ENCODE results near the gene HNF1B. TPM values are rescaled to one million over a fixed set of nuclear protein-coding genes. Genes with fewer than 3 reads are reported as not detected.

HNF1B gene
- total RNA-seq, 1 experiment from 2014 or later: 2.0 TPM

GRCh38 chr17:37752482-37752881, 7.6 kb upstream of the HNF1B start:
- TF ChIP-seq EZH2 (IDR thresholded peaks at IDR 0.05; ENCODE audit: low read length, unreplicated experiment) (no peak), EZH2phosphoT487 (IDR thresholded peaks at IDR 0.05; ENCODE audit: borderline replicate concordance, low read length) (no peak), CTCF (conservative IDR thresholded peaks at IDR 0.05; ENCODE audit: low read depth, low read length) (no peak)
- ChIA-PET POLR2A (ENCODE audit: unreplicated experiment) (no interaction called here), CTCF (no interaction called here)
- peak; percentile 98 for ATAC-seq
- H3K4me2 ChIP-seq (ENCODE audit: low read length): peak overlapping the region; percentile 50
- peak; percentile 79 for DNase-seq
- no peaks in the 10 kb centered on the region for H3K79me2 ChIP-seq (ENCODE audit: low read length)
- H3K27me3 ChIP-seq (ENCODE audit: low read length): no peaks in the 10 kb centered on the region
- H4K20me1 ChIP-seq (ENCODE audit: low read length): no peaks in the 10 kb centered on the region
- no peaks in the 10 kb centered on the region for H3K36me3 ChIP-seq (ENCODE audit: low read depth, low read length)
- H3K9me3 ChIP-seq (ENCODE audit: low read length): no peaks in the 10 kb centered on the region
- H3K4me3 ChIP-seq (ENCODE audit: low read length): no peak overlapping the region
- no peak overlapping the region for H3K9ac ChIP-seq (ENCODE audit: low read length)
- H2AFZ ChIP-seq (ENCODE audit: low read length): peak overlapping the region; percentile 50; the same call in 1 of the 2 replicates
- no TSS peak for BruUV-seq (replicated peaks)
- H3K4me1 ChIP-seq (ENCODE audit: insufficient read depth, low read length): peaks cover 13% of the 10 kb centered on the region
- intact Hi-C loops (cut with micrococcal nuclease): no loop called here
- no peaks in the 10 kb centered on the region for H3F3A ChIP-seq (ENCODE audit: low read length, unreplicated experiment)
- no peaks in the 10 kb centered on the region for H3K9me2 ChIP-seq (replicated peaks; ENCODE audit: low read length)
- H3K27ac ChIP-seq (ENCODE audit: low read length): 0 out of 2 replicates have a peak overlapping the region, but pooled peaks have one; percentile 15

- intact Hi-C loops (cut with micrococcal nuclease): no loop called here
- ATAC-seq (no peak), DNase-seq (no peak)
- H3K9ac ChIP-seq (ENCODE audit: low read length): no peak overlapping the region
- H3K36me3 ChIP-seq (ENCODE audit: low read depth, low read length): no peaks in the 10 kb centered on the region
- ChIA-PET POLR2A (ENCODE audit: unreplicated experiment) (no interaction called here), CTCF (no interaction called here)
- H3K27ac ChIP-seq (ENCODE audit: low read length): no peak overlapping the region
- no peak overlapping the region for H2AFZ ChIP-seq (ENCODE audit: low read length)
- peaks cover under 1% of the 10 kb centered on the region; the same call in 1 of the 2 replicates for H3K27me3 ChIP-seq (ENCODE audit: low read length)
- no peaks in the 10 kb centered on the region for H4K20me1 ChIP-seq (ENCODE audit: low read length)
- H3F3A ChIP-seq (ENCODE audit: low read length, unreplicated experiment): no peaks in the 10 kb centered on the region
- no peaks in the 10 kb centered on the region for H3K9me3 ChIP-seq (ENCODE audit: low read length)
- no TSS peak for BruUV-seq (replicated peaks)
- no peaks in the 10 kb centered on the region for H3K79me2 ChIP-seq (ENCODE audit: low read length)
- TF ChIP-seq CTCF (conservative IDR thresholded peaks at IDR 0.05; ENCODE audit: low read depth, low read length) (no peak), EZH2 (IDR thresholded peaks at IDR 0.05; ENCODE audit: low read length, unreplicated experiment) (no peak), EZH2phosphoT487 (IDR thresholded peaks at IDR 0.05; ENCODE audit: borderline replicate concordance, low read length) (no peak)
- peaks cover 13% of the 10 kb centered on the region for H3K4me1 ChIP-seq (ENCODE audit: insufficient read depth, low read length)
- H3K4me3 ChIP-seq (ENCODE audit: low read length): no peak overlapping the region
- no peaks in the 10 kb centered on the region for H3K9me2 ChIP-seq (replicated peaks; ENCODE audit: low read length)
- H3K4me2 ChIP-seq (ENCODE audit: low read length): no peak overlapping the region
Measured at GRCh38 chr17:37750768-37751475, 6.1 kb upstream of the HNF1B start.

GRCh38 chr17:37750292-37750691, 5.4 kb upstream of the HNF1B start:
- POLR2A ChIA-PET (ENCODE audit: unreplicated experiment): no interaction called here
- H3K79me2 ChIP-seq (ENCODE audit: low read length): no peaks in the 10 kb centered on the region
- no peak overlapping the region for H3K4me2 ChIP-seq (ENCODE audit: low read length)
- no peak overlapping the region for H3K4me3 ChIP-seq (ENCODE audit: low read length)
- H3K36me3 ChIP-seq (ENCODE audit: low read depth, low read length): no peaks in the 10 kb centered on the region
- DNase-seq (no peak), ATAC-seq (no peak)
- H3K9me3 ChIP-seq (ENCODE audit: low read length): no peaks in the 10 kb centered on the region
- no TSS peak for BruUV-seq (replicated peaks)
- intact Hi-C loops (cut with micrococcal nuclease): no loop called here
- CTCF ChIA-PET: no interaction called here
- H2AFZ ChIP-seq (ENCODE audit: low read length): no peak overlapping the region
- H3K27me3 ChIP-seq (ENCODE audit: low read length): peaks cover 7% of the 10 kb centered on the region; the same call in 1 of the 2 replicates
- no peaks in the 10 kb centered on the region for H4K20me1 ChIP-seq (ENCODE audit: low read length)
- no peaks in the 10 kb centered on the region for H3K9me2 ChIP-seq (replicated peaks; ENCODE audit: low read length)
- no peak overlapping the region for H3K9ac ChIP-seq (ENCODE audit: low read length)
- H3K4me1 ChIP-seq (ENCODE audit: insufficient read depth, low read length): peaks cover 13% of the 10 kb centered on the region
- no peaks in the 10 kb centered on the region for H3F3A ChIP-seq (ENCODE audit: low read length, unreplicated experiment)
- TF ChIP-seq EZH2phosphoT487 (IDR thresholded peaks at IDR 0.05; ENCODE audit: borderline replicate concordance, low read length) (no peak), EZH2 (IDR thresholded peaks at IDR 0.05; ENCODE audit: low read length, unreplicated experiment) (no peak), CTCF (conservative IDR thresholded peaks at IDR 0.05; ENCODE audit: low read depth, low read length) (no peak)
- no peak overlapping the region for H3K27ac ChIP-seq (ENCODE audit: low read length)

Measured in PC-3 (cell line).